Panc1 (cell line): ENCODE results near the gene CAMKMT. TPM values are rescaled to one million over a fixed set of nuclear protein-coding genes. Genes with fewer than 3 reads are reported as not detected.

Experiments
- ATAC-seq: fragments of 200-7000 bp; cut with Tn5 transposase; 2 replicates; pipeline ENCODE4 v1.9.1; 2020; ENCODE audit warnings: mild to moderate bottlenecking, moderate library complexity
- BruUV-seq: library from RNA; stranded (reverse); fragments of 400-500 nt; replicated peaks from 2 replicates; lab custom pipeline; 2021; lab: Mats Ljungman, UMichigan
- CTCF ChIA-PET: fragments of 300-600 bp; sonication (Branson Sonifier 250); formaldehyde crosslinking; loops from one replicate; lab custom pipeline; 2022; ENCODE audit warnings: antibody characterized with exemption; lab: Charles Lee
- POLR2A ChIA-PET: fragments of 300-600 bp; sonication (Branson Sonifier 250); formaldehyde crosslinking; loops from one replicate; lab custom pipeline; 2022; ENCODE audit warnings: antibody characterized with exemption; lab: Charles Lee
- DNase-seq: peaks from one replicate; pipeline ENCODE4 v3.0.0-alpha.2; 2010; ENCODE audit warnings: low read depth, low spot score
- H3K27ac ChIP-seq: 2 replicates; pipeline ENCODE4 v1.5.1; 2011; ENCODE audit warnings: mild to moderate bottlenecking, low read length, inconsistent platforms
- H3K27me3 ChIP-seq: fragments of 200-500 bp; sonication (Bioruptor generic); 2 replicates; pipeline ENCODE4 v1.6.0; 2014; ENCODE audit warnings: low read length, inconsistent platforms; ENCODE audit not compliant: control insufficient read depth, insufficient read depth
- H3K36me3 ChIP-seq: fragments of 200-500 bp; sonication (Bioruptor generic); 2 replicates; pipeline ENCODE4 v1.5.1; 2014; ENCODE audit warnings: inconsistent platforms, mild to moderate bottlenecking, low read length, moderate library complexity; ENCODE audit not compliant: control insufficient read depth, insufficient read depth
- H3K4me1 ChIP-seq: 2 replicates; pipeline ENCODE4 v1.5.1; 2011; ENCODE audit warnings: inconsistent platforms, mild to moderate bottlenecking, low read length, moderate library complexity; ENCODE audit not compliant: control insufficient read depth, insufficient read depth
- H3K4me3 ChIP-seq, 2 experiments: 2 replicates each; pipeline ENCODE4 v1.5.1; 2011 to 2012; ENCODE audit warnings: low read depth in 2 of 2, low read length in 2 of 2, mild to moderate bottlenecking in 2 of 2, inconsistent platforms in 1 of 2, moderate library complexity in 1 of 2
- H3K9me3 ChIP-seq: fragments of 200-500 bp; sonication (Bioruptor generic); 2 replicates; pipeline ENCODE4 v1.5.1; 2014; ENCODE audit warnings: low read depth, mild to moderate bottlenecking, inconsistent platforms, low read length, moderate library complexity; ENCODE audit not compliant: control insufficient read depth, insufficient read depth
- POLR2AphosphoS5 ChIP-seq: IDR thresholded peaks from 2 replicates; pipeline ENCODE4 v1.6.1; 2012; ENCODE audit warnings: mild to moderate bottlenecking, low read depth, low read length, moderate library complexity
- REST ChIP-seq, 2 experiments: IDR thresholded peaks; 2 replicates each; pipeline ENCODE4 v1.6.1; 2011 to 2012; ENCODE audit warnings: low read depth in 2 of 2, control low read depth in 1 of 2, low read length in 1 of 2, mild to moderate bottlenecking in 1 of 2, moderate library complexity in 1 of 2; ENCODE audit not compliant: insufficient read depth in 1 of 2
- SIN3A ChIP-seq: IDR thresholded peaks from 2 replicates; pipeline ENCODE4 v1.6.1; 2012; ENCODE audit warnings: low read depth, mild to moderate bottlenecking, low read length, moderate library complexity, borderline replicate concordance; ENCODE audit not compliant: insufficient read depth
- TCF7L2 ChIP-seq: IDR thresholded peaks from 2 replicates; pipeline ENCODE4 v1.6.1; 2011; ENCODE audit warnings: mild to moderate bottlenecking, low read depth, low read length, inconsistent platforms
- in situ Hi-C: cut with HindIII; loops from 2 replicates; pipeline ENCODE4 v1.10.0; 2016; ENCODE audit warnings: low sequenced_read_pairs, low pct_unique_long_range_greater_than_20kb
- intact Hi-C: fragments of 100-400 bp; cut with micrococcal nuclease; formaldehyde crosslinking; loops from one replicate; pipeline ENCODE4 v1.10.0; 2022; ENCODE audit not compliant: unreplicated experiment
- total RNA-seq: library from RNA; stranded (reverse); gene quantifications from one replicate; pipeline ENCODE4 v1.2.1, GENCODE V29; 2021; ENCODE audit not compliant: unreplicated experiment
- TF ChIP-seq, protein P1 (sequence below): fragments of 450-650 bp; IDR thresholded peaks from 2 replicates; pipeline ENCODE4 v1.5.1; 2017; ENCODE audit warnings: mild to moderate bottlenecking

Gene CAMKMT
- total RNA-seq, 1 experiment from 2014 or later, result 12.6 TPM

DNA sequence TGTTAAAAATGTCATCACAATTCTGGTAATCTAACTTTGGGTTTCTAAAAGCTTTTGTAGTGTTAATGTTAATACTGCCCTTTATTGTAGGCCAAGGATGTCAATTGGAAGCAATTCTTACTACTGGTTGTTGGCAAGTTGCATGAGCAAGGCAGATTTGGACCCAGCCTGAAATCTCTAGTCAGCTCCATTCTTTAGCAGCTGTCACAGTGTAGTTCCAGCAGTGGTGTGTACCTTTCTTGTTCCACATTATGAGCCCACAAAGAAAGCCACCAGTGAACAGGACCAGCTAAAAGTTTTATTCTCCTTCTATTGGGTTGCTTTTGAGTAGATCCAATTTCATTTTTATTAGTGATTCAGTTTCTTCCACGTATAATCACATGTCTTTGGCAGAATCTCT, 133.8 kb downstream of the CAMKMT start:
- Histone ChIP-seq H3K4me1 (no peaks in the 10 kb centered on the region), H3K27ac (no peak overlapping the region), H3K27me3 (no peaks in the 10 kb centered on the region), H3K9me3 (no peaks in the 10 kb centered on the region), H3K4me3 (no peak overlapping the region), H3K36me3 (no peaks in the 10 kb centered on the region)
- TF ChIP-seq SIN3A, result no peak
- TF ChIP-seq, protein P1, sequence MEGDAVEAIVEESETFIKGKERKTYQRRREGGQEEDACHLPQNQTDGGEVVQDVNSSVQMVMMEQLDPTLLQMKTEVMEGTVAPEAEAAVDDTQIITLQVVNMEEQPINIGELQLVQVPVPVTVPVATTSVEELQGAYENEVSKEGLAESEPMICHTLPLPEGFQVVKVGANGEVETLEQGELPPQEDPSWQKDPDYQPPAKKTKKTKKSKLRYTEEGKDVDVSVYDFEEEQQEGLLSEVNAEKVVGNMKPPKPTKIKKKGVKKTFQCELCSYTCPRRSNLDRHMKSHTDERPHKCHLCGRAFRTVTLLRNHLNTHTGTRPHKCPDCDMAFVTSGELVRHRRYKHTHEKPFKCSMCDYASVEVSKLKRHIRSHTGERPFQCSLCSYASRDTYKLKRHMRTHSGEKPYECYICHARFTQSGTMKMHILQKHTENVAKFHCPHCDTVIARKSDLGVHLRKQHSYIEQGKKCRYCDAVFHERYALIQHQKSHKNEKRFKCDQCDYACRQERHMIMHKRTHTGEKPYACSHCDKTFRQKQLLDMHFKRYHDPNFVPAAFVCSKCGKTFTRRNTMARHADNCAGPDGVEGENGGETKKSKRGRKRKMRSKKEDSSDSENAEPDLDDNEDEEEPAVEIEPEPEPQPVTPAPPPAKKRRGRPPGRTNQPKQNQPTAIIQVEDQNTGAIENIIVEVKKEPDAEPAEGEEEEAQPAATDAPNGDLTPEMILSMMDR, result no peak
- TF ChIP-seq POLR2AphosphoS5, result no peak
- TF ChIP-seq REST (IDR thresholded peaks at IDR 0.05; ENCODE audit: insufficient read depth in 1 of 2, low read depth in 2 of 2, low read length in 1 of 2), result no peak
- no peak for TF ChIP-seq TCF7L2
- ChIA-PET POLR2A (interaction anchor here (0.5 kb wide), 1 partner anchor 25 kb away, joined by 3 read pairs; no protein-coding TSS in a partner anchor), CTCF (no interaction called here)
- in situ Hi-C loops (loop anchor here (25.0 kb wide), 1 partner anchor 108 kb away; no protein-coding TSS in a partner anchor), intact Hi-C loops (no loop called here)
- DNase-seq, result no peak
- no TSS peak for BruUV-seq
- no peak for ATAC-seq

GRCh38 chr2:44496130-44496529, 134.4 kb downstream of the CAMKMT start:
- ChIA-PET CTCF (no interaction called here), POLR2A (no interaction called here)
- ATAC-seq (no peak), DNase-seq (no peak)
- TF ChIP-seq SIN3A (no peak), POLR2AphosphoS5 (no peak), TCF7L2 (no peak), REST (IDR thresholded peaks at IDR 0.05; ENCODE audit: insufficient read depth in 1 of 2, low read depth in 2 of 2, low read length in 1 of 2) (no peak)
- TF ChIP-seq, protein P1, result no peak
- Histone ChIP-seq H3K27ac (no peak overlapping the region), H3K36me3 (no peaks in the 10 kb centered on the region), H3K9me3 (no peaks in the 10 kb centered on the region), H3K4me1 (no peaks in the 10 kb centered on the region), H3K4me3 (no peak overlapping the region), H3K27me3 (no peaks in the 10 kb centered on the region)
- no TSS peak for BruUV-seq
- intact Hi-C loops (no loop called here), in situ Hi-C loops (loop anchor here (25.0 kb wide), 1 partner anchor 109 kb away; no protein-coding TSS in a partner anchor)
